ENCODE measurements around the gene GNAO1.

- TF ChIP-seq GATA2 (IDR thresholded peaks at IDR 0.05; ENCODE audit: low read depth, low read length), result no peak
- TF ChIP-seq GATA3 (IDR thresholded peaks at IDR 0.05; ENCODE audit: low read depth, low read length), result no peak
These were observed 68.1 kb downstream of the GNAO1 start for GRCh38 chr16:56259425-56259779.
